Activated CD4-positive, alpha-beta T cell treated with anti-CD3 and anti-CD28 coated beads for 4 hours (primary cell): ENCODE data around the gene FEM1B.
A peak's percentile ranks its signal among the peaks of the same experiment; 100 is the strongest.

Source experiments
- DNase-seq, 2 donors: peaks; one replicate each; pipeline ENCODE4 v3.0.0-alpha.2; 2020

The FEM1B gene

DNA sequence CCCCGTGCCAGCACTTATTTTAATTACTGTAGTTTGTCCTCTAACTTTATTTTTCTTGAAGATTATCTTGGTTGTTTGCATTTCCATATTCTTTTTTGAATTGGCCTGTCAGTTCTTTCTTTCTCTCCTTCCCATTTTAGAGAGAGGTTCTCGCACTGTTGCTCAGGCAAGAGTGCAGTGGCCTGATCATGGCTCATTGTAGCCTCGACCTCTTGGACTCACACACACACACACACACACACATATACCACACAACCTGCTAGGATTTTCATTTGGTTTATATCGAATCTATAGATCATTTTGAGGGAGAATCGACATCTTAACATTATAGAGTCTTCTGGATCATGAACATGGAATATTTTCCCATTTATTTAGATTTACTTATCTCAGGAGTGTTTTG is 8.7 kb downstream of the FEM1B start:
- DNase-seq: no peak

DNA sequence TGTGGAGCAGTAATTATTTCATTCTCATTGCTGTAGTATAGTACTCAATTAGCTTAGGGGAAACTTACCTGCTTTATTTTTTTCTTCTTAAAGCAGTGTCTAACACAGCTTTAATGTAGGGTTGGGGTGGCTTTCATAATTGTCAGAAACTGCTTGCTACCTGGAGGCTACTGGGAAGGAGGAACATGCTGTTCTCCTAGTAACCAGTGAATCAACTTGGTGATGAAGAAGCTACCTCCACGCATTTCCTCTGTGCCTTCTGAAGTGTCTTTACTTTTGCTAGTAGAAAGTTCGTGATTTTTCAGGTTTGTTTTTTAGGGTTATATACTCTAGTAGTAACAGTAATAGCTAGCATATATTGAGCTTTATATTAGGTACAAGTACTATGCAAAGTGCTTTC is 11.5 kb downstream of the FEM1B start:
- no peak for DNase-seq

- no peak for DNase-seq
These were observed 12.2 kb downstream of the FEM1B start for GRCh38 chr15:68289621-68290352.

- DNase-seq: no peak
These were observed 13.2 kb downstream of the FEM1B start for GRCh38 chr15:68290715-68291114.

DNA sequence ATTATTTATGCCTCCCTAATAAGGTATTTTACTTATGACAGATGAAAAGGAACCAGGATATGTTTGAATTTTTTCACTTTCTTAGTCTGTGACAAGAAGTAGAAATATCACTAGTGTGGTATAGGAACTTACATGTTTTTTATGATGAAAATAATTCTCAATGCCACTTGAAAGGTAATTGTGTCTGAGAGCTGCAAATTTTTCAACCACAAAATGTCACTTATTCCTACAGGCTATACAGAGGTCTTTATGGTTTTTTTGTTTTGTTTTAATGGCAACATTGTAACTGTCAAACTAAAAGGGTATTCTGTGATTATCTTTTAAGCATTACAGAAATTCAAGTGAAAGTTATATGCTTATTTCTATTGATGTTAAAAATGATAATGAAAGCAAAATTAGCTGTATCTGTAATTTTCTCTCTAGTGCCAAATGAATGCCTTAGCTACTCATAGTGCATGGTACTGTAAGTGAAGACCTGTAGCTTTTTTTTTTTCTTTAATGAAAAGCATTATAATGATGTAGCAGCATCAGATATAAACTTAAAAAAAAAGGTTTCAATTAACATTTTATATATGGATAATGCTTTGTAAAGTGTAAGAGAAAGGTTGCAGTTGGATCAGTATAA is 14.7 kb downstream of the FEM1B start:
- DNase-seq: no peak

DNA sequence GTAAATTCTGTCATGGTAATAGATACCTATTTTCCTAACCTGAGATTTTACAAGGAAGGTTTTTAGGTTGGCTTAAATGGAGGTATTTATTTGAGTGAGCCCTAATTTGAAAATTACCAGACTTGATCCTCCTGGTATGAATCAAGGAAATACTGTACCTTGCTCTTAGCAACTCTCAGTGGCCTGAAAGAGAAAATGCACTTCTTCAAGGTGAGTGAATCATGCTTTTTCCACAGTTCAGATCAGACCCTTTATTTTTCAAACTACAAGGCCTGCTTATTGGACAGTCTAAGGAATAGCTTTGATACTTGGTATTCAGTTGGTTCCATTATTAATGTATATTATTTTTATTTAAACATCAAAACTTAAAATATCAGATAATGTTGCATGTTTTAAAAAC is 15.4 kb downstream of the FEM1B start:
- no peak for DNase-seq

DNA sequence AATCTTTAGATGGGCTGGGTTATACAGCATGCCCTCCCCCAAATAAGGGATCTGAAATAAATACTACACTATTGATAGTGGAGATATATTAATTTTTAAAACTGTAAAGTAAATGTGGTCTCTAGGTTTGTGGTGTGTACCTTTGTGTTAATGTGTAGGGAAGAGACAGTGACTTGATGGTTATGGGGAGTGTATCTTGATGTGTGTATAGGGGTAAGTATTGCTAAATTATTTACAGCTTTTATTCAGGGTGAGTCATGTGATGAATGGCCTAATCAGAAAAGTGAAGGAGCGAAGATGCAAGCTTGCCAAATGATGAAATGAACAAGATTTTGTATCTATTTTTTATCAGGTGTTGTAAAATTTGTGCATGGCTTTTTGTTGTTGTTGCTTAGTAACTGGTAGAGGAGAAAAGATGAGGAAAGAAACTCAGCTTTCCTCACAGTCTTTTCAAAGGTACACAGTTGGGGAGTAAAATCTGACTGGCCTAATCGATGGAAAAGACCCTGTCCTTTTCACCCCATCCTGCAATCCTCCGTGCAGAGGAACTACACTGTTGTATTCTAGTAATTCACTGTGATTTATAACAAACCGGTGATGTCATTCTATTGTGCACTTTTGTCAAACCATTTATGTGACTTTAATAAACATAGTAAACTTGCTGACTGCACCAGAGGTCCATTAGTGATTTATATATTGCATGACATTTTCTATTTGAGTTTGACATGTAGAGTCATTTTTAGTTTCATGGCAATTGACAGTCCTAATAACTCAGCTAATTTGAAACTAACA is 17.7 kb downstream of the FEM1B start:
- no peak for DNase-seq

DNA sequence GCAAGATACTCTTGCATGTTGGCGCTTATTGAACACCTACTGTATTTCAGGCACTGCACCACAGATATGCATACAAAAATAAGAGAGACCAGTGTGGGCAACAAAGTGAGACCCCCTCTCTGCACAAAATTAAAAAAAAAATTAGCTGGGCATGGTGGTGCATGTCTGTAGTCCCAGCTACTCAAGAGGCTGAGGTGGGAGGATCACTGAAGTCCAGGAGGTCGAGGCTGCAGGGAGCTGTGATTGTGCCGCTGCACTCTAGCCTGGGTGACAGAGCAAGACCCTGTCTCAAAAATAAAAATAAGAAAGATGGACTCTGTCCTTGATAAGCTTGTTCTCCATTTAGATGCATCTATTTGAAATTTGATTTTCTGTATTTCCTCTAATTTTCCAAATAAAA is 20.8 kb downstream of the FEM1B start:
- no peak for DNase-seq

GRCh38 chr15:68298882-68299381 is 21.4 kb downstream of the FEM1B start:
- DNase-seq: peak; percentile 24 to 33

GRCh38 chr15:68299436-68299835 is 21.9 kb downstream of the FEM1B start:
- DNase-seq: no peak

GRCh38 chr15:68300115-68300940 is 22.8 kb downstream of the FEM1B start:
- no peak for DNase-seq

GRCh38 chr15:68301301-68301700 is 23.8 kb downstream of the FEM1B start:
- DNase-seq: no peak

- no peak for DNase-seq
These were observed 25.2 kb downstream of the FEM1B start for GRCh38 chr15:68302729-68303128.

GRCh38 chr15:68303134-68303533 is 25.6 kb downstream of the FEM1B start:
- DNase-seq: no peak

GRCh38 chr15:68303560-68304436 is 26.3 kb downstream of the FEM1B start:
- DNase-seq: no peak

- no peak for DNase-seq
These were observed 27.2 kb downstream of the FEM1B start for GRCh38 chr15:68304589-68305337.

DNA sequence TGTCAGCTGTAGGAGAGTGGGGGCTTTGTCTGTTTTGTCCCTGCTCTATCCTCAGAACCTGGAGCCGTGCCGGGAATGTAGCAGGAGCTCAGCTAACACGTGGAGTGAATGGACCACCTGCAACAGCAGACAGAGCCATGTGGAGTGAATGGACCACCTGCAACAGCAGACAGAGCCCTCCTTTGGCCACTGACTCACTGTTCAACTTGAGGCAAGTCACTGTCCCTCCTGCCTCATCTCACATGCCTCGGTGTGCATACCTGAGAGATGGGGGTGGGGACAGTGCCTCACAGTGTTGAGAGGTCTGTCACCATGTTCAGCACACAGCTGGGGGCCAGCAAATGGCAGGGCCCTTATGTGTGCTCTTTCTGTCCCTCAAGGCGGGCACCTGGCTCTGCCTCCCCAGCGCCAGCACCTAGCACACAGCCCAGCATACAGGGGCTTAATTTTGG is 27.9 kb downstream of the FEM1B start:
- no peak for DNase-seq

- DNase-seq: no peak
These were observed 29.8 kb downstream of the FEM1B start for GRCh38 chr15:68307131-68307928.

GRCh38 chr15:68309024-68309423 is 31.5 kb downstream of the FEM1B start:
- no peak for DNase-seq

DNA sequence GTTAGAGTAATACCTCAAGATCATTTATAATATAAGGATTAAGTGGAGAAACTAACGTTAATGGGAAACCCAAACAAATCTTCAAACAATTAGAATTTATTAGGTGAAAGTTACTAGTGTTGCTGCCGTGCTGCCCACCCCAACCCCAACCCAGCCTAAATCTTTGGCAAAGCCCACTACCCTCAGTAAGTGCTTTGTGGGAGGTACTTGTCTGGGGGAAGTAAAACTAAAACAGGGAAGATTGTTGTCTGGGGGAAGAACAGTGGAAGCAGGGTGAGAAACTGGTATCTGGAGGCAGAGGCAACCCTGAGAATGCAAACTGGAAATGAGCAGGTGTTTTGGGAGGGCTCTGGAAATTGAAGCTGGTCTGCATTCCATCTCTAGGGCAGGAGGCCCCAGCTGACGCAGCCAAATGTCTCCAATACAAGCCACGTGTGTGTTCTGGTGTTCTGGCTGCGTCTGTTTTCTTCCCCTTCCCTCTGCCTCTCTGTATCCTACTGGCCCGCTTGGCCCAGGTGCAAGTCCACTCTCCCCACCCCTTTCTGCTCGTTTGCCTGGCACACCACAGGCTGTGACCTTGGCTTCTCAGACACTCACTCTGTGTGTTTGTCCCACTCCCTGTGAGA is 32.7 kb downstream of the FEM1B start:
- no peak for DNase-seq
